RWPE1 (cell line): ENCODE data around the gene INF2.
A peak's percentile ranks its signal among the peaks of the same experiment; 100 is the strongest.

Source experiments
- CTCF ChIA-PET: fragments of 350-600 bp; sonication (Branson Sonifier 250); formaldehyde crosslinking; extraction: SDS; loops from one replicate; lab custom pipeline; 2021; lab: Yijun Ruan, JAX
- POLR2A ChIA-PET: fragments of 400-600 bp; formaldehyde crosslinking; extraction: SDS; loops from one replicate; lab custom pipeline; 2020; ENCODE audit warnings: antibody characterized with exemption; ENCODE audit not compliant: low non-redundant PET; lab: Yijun Ruan, JAX
- DNase-seq: peaks from one replicate; pipeline ENCODE4 v3.0.0; 2012; ENCODE audit warnings: low spot score
- H3K27ac ChIP-seq: fragments of 450-650 bp; 2 replicates; pipeline ENCODE4 v1.5.1; 2017
- TF ChIP-seq, protein P1 (sequence below): fragments of 450-650 bp; conservative IDR thresholded peaks from 2 replicates; pipeline ENCODE4 v1.5.1; 2017; ENCODE audit warnings: low read depth, mild to moderate bottlenecking

Gene INF2

DNA sequence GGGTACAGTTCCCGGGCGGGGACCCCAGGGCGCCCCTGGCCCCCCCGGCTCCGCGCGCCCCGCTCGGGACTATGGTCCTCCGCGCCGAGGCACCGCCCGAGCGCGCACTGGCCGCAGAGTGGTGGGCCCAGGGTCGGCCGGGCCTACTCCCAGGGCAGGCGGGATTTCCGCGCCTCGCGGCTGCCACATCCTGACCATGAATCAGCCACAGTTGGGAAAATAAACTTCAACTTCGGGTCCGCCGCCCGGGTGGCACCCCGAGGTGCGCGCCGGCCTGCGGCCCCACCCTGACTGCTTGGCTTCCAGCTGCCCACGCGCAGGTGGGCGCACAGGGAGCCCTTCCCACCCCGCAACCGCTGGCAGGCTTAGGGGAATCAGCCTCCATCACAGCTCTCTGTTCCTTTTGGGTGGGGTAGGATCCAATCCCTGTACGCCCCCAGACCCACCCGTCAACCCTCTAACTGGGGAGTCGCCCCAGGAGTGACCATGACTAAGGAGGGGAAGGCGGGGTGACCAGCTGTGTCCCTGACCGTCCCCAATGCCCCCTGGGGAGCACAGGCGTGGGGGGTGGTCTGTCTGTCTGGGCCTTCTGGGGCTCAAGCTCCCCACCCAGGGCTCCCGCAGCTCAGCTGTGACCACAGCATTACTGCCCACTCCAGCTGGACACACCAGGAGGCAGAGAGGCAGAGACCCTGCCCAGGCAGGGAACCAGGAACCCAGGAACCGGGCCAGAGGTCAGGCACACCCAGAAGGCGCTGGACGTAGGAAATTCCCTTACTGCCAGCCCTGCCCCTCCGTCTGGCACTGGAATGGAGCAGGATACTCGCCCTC is 678 bp downstream of the INF2 start:
- TF ChIP-seq, protein P1, sequence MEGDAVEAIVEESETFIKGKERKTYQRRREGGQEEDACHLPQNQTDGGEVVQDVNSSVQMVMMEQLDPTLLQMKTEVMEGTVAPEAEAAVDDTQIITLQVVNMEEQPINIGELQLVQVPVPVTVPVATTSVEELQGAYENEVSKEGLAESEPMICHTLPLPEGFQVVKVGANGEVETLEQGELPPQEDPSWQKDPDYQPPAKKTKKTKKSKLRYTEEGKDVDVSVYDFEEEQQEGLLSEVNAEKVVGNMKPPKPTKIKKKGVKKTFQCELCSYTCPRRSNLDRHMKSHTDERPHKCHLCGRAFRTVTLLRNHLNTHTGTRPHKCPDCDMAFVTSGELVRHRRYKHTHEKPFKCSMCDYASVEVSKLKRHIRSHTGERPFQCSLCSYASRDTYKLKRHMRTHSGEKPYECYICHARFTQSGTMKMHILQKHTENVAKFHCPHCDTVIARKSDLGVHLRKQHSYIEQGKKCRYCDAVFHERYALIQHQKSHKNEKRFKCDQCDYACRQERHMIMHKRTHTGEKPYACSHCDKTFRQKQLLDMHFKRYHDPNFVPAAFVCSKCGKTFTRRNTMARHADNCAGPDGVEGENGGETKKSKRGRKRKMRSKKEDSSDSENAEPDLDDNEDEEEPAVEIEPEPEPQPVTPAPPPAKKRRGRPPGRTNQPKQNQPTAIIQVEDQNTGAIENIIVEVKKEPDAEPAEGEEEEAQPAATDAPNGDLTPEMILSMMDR, result no peak
- DNase-seq, result peak; percentile 20
- H3K27ac ChIP-seq, result peak overlapping the region; percentile 100
- ChIA-PET POLR2A (interaction anchor here (1.0 kb wide), 1 partner anchor 9 kb away, joined by 4 read pairs; no protein-coding TSS in a partner anchor), CTCF (interaction anchor here (0.6 to 1.2 kb wide), 2 partner anchors 25 to 50 kb away, joined by 3 read pairs; no protein-coding TSS in a partner anchor)

GRCh38 chr14:104690861-104691455 is 1.5 kb downstream of the INF2 start:
- ChIA-PET CTCF (interaction anchor here (0.6 to 1.2 kb wide), 3 partner anchors 25 to 51 kb away, joined by 3 to 4 read pairs (median 3); no protein-coding TSS in a partner anchor), POLR2A (interaction anchor here (1.0 kb wide), 1 partner anchor 10 kb away, joined by 4 read pairs; no protein-coding TSS in a partner anchor)
- TF ChIP-seq, protein P1, result no peak
- peak overlapping the region; percentile 100 for H3K27ac ChIP-seq
- DNase-seq, result no peak

GRCh38 chr14:104691546-104692260 is 2.3 kb downstream of the INF2 start:
- TF ChIP-seq, protein P1, result no peak
- ChIA-PET CTCF (interaction anchor here (0.7 kb wide), 1 partner anchor 47 kb away, joined by 4 read pairs; no protein-coding TSS in a partner anchor), POLR2A (no interaction called here)
- no peak for DNase-seq
- H3K27ac ChIP-seq, result peak overlapping the region; percentile 100

DNA sequence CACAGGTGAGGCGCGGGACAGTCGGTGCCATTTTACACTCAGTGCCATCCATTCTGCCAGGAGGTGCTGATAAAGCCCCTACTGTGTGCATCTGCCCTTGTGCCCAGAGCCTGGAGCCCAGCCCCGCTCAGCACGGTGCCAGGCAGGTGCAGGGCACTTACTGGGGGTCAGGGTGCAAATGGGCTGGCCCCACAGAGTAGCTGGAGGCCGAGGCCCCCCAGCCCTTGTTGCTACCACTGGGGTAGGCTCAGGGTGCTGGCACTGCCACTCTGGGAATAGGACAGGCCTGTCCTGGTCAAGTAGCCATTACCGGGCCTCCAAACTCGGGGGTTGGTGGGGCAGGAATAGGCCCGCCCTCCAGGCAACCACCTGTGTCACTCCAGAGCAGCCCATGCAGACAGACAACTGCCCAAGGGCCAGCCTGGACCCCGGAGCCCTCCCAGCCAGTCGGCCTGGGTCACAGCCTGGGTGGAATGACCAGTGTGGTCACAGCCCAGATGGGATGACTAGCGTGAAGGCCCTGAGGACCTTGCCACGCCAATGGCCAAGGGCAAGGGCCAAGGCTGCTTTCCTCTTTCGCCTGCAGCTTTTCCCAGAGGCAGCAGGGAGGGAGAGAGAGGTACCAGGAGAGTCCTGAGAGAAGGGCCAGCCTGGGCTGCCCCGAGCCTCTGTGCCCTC is 3.0 kb downstream of the INF2 start:
- H3K27ac ChIP-seq, result peak overlapping the region; percentile 100
- DNase-seq, result no peak
- POLR2A ChIA-PET, result no interaction called here
- CTCF ChIA-PET, result no interaction called here
- TF ChIP-seq, protein P1, result no peak

DNA sequence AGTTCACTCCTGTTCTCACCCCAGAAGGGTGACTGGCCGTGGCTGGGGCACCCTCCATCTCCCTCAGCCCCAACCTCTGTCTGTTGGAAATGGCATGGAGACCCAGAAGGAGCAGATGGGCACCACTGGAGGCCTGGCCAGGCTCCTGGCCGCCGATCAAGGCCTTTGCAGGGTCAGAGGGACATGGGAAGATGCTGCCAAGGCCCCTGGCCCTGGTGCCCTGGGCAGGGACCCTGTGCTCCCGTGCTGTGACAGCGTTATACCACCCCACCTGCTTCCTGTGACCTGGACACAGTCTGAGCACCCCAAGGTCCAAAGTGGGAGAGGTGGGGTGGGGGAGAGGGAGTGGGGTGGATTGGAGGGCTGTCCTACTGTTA is 3.5 kb downstream of the INF2 start:
- no peak for DNase-seq
- TF ChIP-seq, protein P1, result no peak
- H3K27ac ChIP-seq, result peak overlapping the region; percentile 100
- ChIA-PET POLR2A (no interaction called here), CTCF (no interaction called here)
